ENCODE measurements around the gene HOXB2. TPM values are rescaled to one million over a fixed set of nuclear protein-coding genes. Genes with fewer than 3 reads are reported as not detected.

The HOXB2 gene
- total RNA-seq (2014; rRNA removed; shearing (Covaris generic); ENCODE audit: low replicate concordance): 8.4 and 13.5 TPM in 2 replicates

- in situ Hi-C loops (cut with HindIII; ENCODE audit: low pct_unique_long_range_greater_than_20kb, low sequenced_read_pairs): no loop called here
- peak; percentile 70 for DNase-seq (ENCODE audit: low read depth)
Measured at GRCh38 chr17:48545022-48545375, at the start of gene HOXB2. Gene HOXB2, minus strand, starts transcription at chr17:48545109. Its CDS starts 198 bp downstream, at chr17:48544911.

- DNase-seq (ENCODE audit: low read depth): peak; percentile 67
- in situ Hi-C loops (cut with HindIII; ENCODE audit: low pct_unique_long_range_greater_than_20kb, low sequenced_read_pairs): no loop called here
Measured at GRCh38 chr17:48593840-48594537, 49.1 kb upstream of the HOXB2 start.

- in situ Hi-C loops (cut with HindIII; ENCODE audit: low pct_unique_long_range_greater_than_20kb, low sequenced_read_pairs): no loop called here
- DNase-seq (ENCODE audit: low read depth): no peak
Measured at GRCh38 chr17:48593126-48593829, 48.4 kb upstream of the HOXB2 start, which contains the start of gene HOXB5. Gene HOXB5, minus strand, starts transcription at chr17:48593779. Its CDS starts 97 bp downstream, at chr17:48593682.

- in situ Hi-C loops (cut with HindIII; ENCODE audit: low pct_unique_long_range_greater_than_20kb, low sequenced_read_pairs): no loop called here
- no peak for DNase-seq (ENCODE audit: low read depth)
Measured at GRCh38 chr17:48592577-48592976, 47.7 kb upstream of the HOXB2 start.

- no peak for DNase-seq (ENCODE audit: low read depth)
- in situ Hi-C loops (cut with HindIII; ENCODE audit: low pct_unique_long_range_greater_than_20kb, low sequenced_read_pairs): no loop called here
Measured at GRCh38 chr17:48592057-48592514, 47.2 kb upstream of the HOXB2 start.

GRCh38 chr17:48591255-48592056 lies 46.5 kb upstream of the HOXB2 start:
- no peak for DNase-seq (ENCODE audit: low read depth)
- in situ Hi-C loops (cut with HindIII; ENCODE audit: low pct_unique_long_range_greater_than_20kb, low sequenced_read_pairs): no loop called here

- in situ Hi-C loops (cut with HindIII; ENCODE audit: low pct_unique_long_range_greater_than_20kb, low sequenced_read_pairs): no loop called here
- no peak for DNase-seq (ENCODE audit: low read depth)
Measured at GRCh38 chr17:48590607-48591161, 45.8 kb upstream of the HOXB2 start.

GRCh38 chr17:48589831-48590606 lies 45.1 kb upstream of the HOXB2 start, which contains the start of gene HOXB3:
Gene HOXB3, minus strand, starts transcription at chr17:48590241. Its CDS starts 37,767 bp downstream, at chr17:48552474.
- in situ Hi-C loops (cut with HindIII; ENCODE audit: low pct_unique_long_range_greater_than_20kb, low sequenced_read_pairs): no loop called here
- no peak for DNase-seq (ENCODE audit: low read depth)

- no peak for DNase-seq (ENCODE audit: low read depth)
- in situ Hi-C loops (cut with HindIII; ENCODE audit: low pct_unique_long_range_greater_than_20kb, low sequenced_read_pairs): no loop called here
Measured at GRCh38 chr17:48589060-48589830, 44.3 kb upstream of the HOXB2 start.

GRCh38 chr17:48588528-48588927 lies 43.6 kb upstream of the HOXB2 start:
- DNase-seq (ENCODE audit: low read depth): no peak
- in situ Hi-C loops (cut with HindIII; ENCODE audit: low pct_unique_long_range_greater_than_20kb, low sequenced_read_pairs): no loop called here

- in situ Hi-C loops (cut with HindIII; ENCODE audit: low pct_unique_long_range_greater_than_20kb, low sequenced_read_pairs): no loop called here
- DNase-seq (ENCODE audit: low read depth): no peak
Measured at GRCh38 chr17:48588074-48588415, 43.1 kb upstream of the HOXB2 start.

GRCh38 chr17:48587276-48588073 lies 42.6 kb upstream of the HOXB2 start:
- no peak for DNase-seq (ENCODE audit: low read depth)
- in situ Hi-C loops (cut with HindIII; ENCODE audit: low pct_unique_long_range_greater_than_20kb, low sequenced_read_pairs): no loop called here

GRCh38 chr17:48586355-48587258 lies 41.7 kb upstream of the HOXB2 start:
- no peak for DNase-seq (ENCODE audit: low read depth)
- in situ Hi-C loops (cut with HindIII; ENCODE audit: low pct_unique_long_range_greater_than_20kb, low sequenced_read_pairs): no loop called here

- no peak for DNase-seq (ENCODE audit: low read depth)
- in situ Hi-C loops (cut with HindIII; ENCODE audit: low pct_unique_long_range_greater_than_20kb, low sequenced_read_pairs): no loop called here
Measured at GRCh38 chr17:48584223-48584741, 39.4 kb upstream of the HOXB2 start.

GRCh38 chr17:48583708-48584222 lies 38.9 kb upstream of the HOXB2 start:
- DNase-seq (ENCODE audit: low read depth): no peak
- in situ Hi-C loops (cut with HindIII; ENCODE audit: low pct_unique_long_range_greater_than_20kb, low sequenced_read_pairs): no loop called here
